H1 (cell line): ENCODE measurements around the gene KRTAP10-7. TPM values are rescaled to one million over a fixed set of nuclear protein-coding genes. Genes with fewer than 3 reads are reported as not detected.

Source experiments
- ATF3 ChIP-seq: IDR thresholded peaks from 2 replicates; pipeline ENCODE4 v1.6.1; 2011; ENCODE audit warnings: low read depth, mild to moderate bottlenecking, low read length; ENCODE audit not compliant: insufficient read depth
- CTBP2 ChIP-seq: IDR thresholded peaks from 2 replicates; pipeline ENCODE4 v1.7.0; 2011; ENCODE audit warnings: borderline replicate concordance, mild to moderate bottlenecking, moderate library complexity, mixed read lengths, low read length; ENCODE audit not compliant: insufficient read depth, insufficient read length
- EGR1 ChIP-seq: IDR thresholded peaks from 2 replicates; pipeline ENCODE4 v1.6.1; 2011; ENCODE audit warnings: low read depth, low read length, borderline replicate concordance
- JUN ChIP-seq: IDR thresholded peaks from 2 replicates; pipeline ENCODE4 v1.6.1; 2011; ENCODE audit warnings: low read depth, mild to moderate bottlenecking, improper control_type of control experiment, low read length
- KDM4A ChIP-seq: IDR thresholded peaks from one replicate; pipeline ENCODE4 v1.7.1; 2012; ENCODE audit warnings: low read depth, mild to moderate bottlenecking, moderate library complexity, low read length, inconsistent platforms; ENCODE audit not compliant: severe bottlenecking
- TEAD4 ChIP-seq: IDR thresholded peaks from 2 replicates; pipeline ENCODE4 v1.6.1; 2012; ENCODE audit warnings: low read depth, low read length, inconsistent platforms, mixed read lengths
- ZNF274 ChIP-seq: IDR thresholded peaks from 2 replicates; pipeline ENCODE4 v1.7.0; 2012; ENCODE audit warnings: low read length, borderline replicate concordance; ENCODE audit errors: extremely low read depth
- polyA plus RNA-seq, 7 experiments: library from polyadenylated mRNA; depleted of rRNA in 3 of 7; stranded (reverse) in 5 of 7; unstranded in 2 of 7; fragments of >200 nt in 5 of 7; fragments of 200-250 nt in 2 of 7; gene quantifications; 1 replicate in 5 of 7; 2 replicates in 1 of 7; 4 replicates in 1 of 7; pipeline versions ENCODE4 v1.2.1 to v1.2.3, GENCODE V29; 2011 to 2013; ENCODE audit warnings: missing spikeins in 2 of 7, mixed read lengths in 2 of 7
- total RNA-seq: library from RNA; stranded (reverse); fragmentation: NEBNext Ultra II Directional; extraction: Animal tissue kit (Norgen Biotek cat#: 25700); gene quantifications from 2 replicates; pipeline ENCODE4 v1.2.1, GENCODE V29; 2021
- TF ChIP-seq, protein P1 (sequence below): IDR thresholded peaks from 2 replicates; pipeline ENCODE4 v1.6.1; 2011; ENCODE audit warnings: low read length, improper control_type of control experiment

Gene KRTAP10-7
- total and polyA plus RNA-seq, 2 of the 8 experiments (the other 6 are each of a cell fraction or from before 2014, with no cell fraction given): not detected

DNA sequence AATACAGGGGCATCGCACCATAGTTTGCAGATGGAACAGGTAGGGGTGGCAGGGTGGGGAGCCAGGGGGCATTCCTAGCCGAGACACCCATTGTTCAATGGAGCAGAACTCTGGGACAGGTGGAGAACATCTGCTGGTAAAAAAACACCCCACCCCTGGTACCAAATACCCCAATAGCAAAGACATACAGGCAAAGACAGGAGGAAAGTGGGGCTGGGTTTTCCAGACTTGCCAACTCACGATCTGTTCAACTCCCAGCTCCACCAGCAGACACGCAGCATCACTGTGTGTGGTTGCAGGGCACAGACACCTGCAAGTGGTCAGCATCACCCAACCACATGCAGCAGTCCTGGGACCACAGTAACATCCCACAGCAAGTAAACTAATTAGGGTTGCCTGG, 11.2 kb downstream of the KRTAP10-7 start (continued):
- TF ChIP-seq, protein P1, sequence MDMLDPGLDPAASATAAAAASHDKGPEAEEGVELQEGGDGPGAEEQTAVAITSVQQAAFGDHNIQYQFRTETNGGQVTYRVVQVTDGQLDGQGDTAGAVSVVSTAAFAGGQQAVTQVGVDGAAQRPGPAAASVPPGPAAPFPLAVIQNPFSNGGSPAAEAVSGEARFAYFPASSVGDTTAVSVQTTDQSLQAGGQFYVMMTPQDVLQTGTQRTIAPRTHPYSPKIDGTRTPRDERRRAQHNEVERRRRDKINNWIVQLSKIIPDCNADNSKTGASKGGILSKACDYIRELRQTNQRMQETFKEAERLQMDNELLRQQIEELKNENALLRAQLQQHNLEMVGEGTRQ: no peak
- TF ChIP-seq ZNF274 (no peak), TEAD4 (no peak), ATF3 (no peak), CTBP2 (no peak), KDM4A (no peak), JUN (no peak), EGR1 (no peak)
